GM21619 (cell line): ENCODE measurements around the gene ACAP2.
"Not testable (repeated sequence)": the region's sequence is repeated elsewhere in the genome, so short reads cannot be mapped to it uniquely, and the experiment has no call there.

Source experiments
- ATAC-seq: cut with Tn5 transposase; IDR thresholded peaks from one replicate; pipeline ENCODE4 v1.9.1; 2021; ENCODE audit not compliant: unreplicated experiment

ACAP2 gene

DNA sequence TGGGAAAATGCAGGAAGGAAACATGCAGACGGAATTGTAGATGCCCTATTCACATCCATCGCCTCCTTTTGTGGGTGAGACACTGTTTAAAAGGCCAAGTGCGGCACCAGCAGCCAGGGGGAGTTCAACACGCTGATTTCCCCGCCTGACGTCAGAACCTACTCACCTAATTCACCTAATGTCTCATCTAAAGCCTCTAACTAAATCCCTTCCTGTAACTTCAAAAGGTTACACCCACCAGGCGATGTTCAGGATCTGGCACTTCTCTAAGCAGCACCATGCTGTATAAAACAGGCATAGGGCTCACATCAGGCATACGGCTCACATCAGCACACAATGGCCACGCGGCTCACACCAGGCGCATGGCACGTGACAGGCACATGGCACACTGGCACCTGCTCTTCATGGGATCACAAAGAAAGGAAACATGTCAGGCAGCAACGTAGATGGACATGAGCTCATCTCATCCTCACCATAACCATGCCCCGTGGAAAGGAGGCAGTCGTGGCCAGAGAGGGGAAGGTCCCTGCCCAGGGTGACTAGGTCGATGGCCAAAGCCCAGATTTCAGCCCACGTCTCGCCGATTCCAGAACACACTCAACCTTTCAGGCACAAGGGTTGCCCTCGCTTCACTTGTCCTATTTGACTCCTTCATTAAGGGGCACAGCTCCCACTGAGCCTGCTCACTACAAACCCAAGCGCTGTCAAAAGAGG, 193.6 kb downstream of the ACAP2 start:
- no peak for ATAC-seq

DNA sequence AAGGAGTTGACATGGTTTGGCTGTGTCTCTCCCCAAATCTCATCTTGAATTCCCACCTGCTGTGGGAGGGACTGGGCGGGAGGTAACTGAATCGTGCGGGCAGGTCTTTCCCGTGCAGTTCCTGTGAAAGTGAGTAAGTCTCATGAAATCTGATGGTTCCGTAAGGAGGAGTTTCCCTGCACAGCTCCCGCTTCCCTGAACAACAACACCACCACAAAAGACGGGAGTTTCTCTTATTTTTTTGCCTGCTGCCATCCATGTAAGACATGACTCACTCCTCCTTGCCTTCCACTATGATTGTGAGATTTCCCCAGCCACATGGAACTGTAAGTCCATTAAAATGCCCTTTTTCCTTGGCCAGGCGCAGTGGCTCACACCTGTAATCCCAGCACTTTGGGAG, 194.5 kb downstream of the ACAP2 start:
- ATAC-seq, result no peak

DNA sequence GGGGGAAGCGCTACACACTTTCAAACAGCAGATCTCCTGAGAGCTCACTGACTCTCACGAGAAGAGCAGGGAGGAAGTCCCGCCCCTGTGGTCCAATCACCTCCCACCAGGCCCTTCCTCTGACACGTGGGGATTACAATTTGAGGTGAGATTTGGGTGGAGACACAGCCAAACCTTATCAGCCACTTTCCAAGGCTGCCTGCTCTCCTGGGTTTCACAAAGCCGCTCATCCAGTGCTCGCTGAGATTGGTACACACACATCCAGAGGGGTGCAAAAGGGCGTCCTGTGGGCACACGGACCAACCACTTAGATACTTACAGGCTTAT, 195.0 kb downstream of the ACAP2 start:
- no peak for ATAC-seq

DNA sequence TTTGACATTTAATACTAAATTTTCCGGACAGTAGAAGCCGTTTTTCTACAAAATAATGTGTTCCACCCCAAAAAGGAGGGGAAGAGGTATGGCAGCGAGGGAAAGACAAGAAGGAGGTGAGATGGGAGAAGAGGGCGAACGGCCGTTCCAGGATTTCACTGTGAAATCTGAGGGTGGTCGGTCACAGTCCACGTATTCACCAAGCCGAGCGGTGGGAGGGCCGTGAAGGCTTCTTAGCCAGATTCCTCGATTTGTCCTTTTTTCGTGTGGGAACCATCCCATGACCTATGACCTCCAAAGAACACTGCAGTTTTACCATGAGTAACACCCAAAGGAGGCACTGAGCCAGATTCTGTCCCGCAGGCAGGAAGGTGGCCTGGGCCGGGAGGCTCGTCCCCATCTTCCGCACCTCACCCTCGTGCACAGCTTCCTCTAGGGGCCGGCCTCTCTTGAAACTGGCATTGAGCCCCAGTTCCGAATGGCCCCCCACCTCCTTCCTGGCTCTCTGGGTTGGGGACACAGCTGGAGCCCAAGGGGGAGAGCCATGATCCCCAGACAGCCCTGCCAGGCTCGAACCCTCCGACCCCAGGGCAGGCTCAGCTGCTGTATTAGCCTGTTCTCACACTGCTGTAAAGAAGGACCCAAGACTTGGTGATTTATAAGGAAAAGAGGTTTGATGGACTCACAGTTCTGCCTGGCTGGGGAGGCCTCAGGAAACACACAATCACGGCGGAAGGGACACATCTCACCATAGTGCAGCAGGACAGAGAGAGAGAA, 195.5 kb downstream of the ACAP2 start:
- no peak for ATAC-seq

DNA sequence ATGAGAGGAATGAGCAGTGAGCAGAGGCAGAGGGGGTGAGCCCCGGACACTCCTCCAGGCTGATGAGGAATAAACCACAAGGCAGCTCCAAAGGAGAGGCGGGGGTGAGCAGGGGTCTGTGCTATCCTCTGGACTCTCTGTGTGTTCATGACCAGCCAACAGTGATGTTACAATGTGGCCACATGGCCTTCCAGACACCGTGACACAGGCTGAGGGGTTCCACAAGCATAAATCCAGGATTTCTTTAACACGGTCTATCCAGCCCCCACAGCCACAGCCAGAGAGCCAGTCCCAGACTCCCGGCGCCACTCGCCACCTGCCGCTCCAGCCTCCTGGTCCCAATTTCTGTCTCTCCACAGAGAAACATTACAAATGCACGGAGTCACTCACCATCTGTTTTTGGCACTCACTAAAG, 196.2 kb downstream of the ACAP2 start:
- ATAC-seq, result no peak

DNA sequence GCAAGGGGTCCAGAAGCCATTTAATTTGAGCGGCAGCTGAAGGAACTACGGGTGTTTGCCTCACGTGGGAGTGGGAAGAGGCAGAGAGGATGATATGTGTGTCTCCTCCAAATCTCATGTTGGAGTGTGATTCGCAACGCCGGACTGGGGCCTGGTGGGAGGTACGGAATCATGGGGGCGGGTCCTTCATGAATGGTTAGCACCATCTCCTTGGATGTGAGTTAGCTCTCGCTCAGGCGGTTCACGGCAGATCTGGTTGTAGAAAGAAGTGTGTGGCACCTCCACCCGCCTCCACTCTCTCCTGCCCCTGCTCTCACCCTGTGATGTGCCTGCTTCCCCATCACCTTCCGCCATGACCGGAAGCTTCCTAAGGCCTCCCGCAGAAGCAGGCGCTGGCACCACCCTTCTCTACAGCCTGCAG, 197.3 kb downstream of the ACAP2 start:
- ATAC-seq, result no peak

DNA sequence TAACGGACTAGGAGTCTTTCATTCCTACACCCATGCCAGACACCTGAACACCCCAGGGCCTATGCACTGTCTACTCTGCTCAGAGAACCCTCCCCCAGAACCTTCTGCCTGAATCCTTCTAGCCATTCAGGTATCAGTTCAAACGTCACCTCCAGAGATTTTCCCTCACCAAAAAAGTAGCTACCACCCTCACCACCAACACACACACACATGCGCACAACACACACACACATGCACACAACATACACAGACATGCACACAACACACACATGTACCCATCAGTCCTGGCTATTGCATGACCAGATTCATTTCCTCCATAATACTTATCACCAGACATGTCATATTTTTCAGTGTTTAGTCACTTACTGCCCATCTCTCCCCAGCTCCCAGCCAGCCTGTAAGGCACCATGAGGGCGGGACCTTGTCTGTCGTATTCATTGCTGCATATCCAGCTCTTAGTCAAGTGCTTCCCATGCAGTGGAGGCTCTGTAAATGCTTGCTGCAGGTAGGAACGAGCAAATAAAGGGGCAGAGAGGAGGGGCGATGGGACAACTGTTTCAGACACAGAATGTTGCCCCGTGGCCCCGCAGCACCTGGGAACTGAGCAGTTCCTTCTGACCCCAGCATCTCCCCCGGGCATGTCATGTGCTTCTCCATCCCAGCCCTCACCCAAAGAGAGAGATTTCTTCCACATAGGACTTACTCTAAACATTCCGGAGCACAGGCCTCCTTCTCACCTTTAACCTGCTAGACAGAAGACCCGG, 201.0 kb downstream of the ACAP2 start:
- no peak for ATAC-seq

DNA sequence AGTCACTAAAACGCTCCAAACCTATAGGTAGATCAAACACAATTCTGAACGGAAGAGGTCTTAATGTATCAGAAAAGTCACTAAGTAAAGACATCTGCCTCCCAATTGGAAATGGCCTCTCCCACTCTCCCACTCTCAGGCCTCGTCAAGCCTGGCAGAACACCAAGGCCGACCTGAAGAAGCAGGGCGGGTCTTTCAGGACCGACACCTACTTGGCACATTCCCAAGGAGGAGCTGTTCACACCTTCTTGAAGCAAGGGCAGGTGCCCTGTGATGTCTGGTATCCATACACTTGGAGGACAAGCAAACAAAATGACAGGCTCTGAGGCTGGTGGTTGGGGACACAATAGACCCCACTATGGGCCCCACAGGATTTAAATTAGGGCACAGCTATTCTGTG, 201.9 kb downstream of the ACAP2 start:
- ATAC-seq, result no peak

DNA sequence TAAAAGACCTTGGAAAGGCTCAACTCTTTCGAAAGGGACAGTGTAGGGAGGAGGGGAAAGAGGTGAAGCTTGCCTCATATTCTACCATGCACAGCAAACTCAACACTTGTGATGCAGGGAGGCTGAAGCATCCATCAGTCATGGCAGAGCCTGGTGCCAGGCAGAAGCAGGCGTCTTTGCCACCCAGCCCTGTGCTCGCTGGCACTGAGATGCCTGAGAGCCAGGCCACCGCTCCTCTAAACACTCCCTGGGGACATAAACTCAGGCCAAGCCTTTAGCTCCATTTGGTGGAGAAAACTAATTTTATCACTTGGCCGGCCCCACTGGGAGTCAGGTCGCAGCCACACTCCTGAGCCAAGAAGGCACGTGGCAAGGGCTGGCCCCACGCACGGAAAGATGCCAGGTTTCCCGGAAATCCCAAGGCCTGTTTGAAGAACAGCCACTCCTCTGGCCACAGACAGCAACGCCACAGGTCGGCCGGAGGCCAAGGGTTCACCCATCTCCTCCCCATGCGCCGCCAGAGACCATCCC, 202.6 kb downstream of the ACAP2 start:
- ATAC-seq, result no peak

DNA sequence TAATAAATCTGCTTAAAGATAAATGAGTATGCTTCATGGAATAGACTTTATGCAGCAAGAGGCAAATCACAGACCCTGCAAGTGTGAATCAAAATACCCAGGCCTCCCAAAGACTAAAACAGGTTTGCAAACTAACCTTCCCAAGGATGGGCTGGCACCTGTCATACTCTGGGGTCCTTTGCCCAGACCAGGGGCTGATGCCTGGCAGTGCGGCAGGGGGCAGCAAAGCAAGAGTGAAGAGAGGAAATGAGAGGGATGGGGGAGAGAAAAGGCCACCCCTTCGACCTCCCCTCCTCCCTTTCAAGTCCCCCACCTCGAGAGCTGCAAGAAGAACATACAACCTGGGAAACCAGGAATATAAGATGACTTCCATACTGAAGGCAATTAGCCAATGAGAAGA, 203.7 kb downstream of the ACAP2 start:
- no peak for ATAC-seq

DNA sequence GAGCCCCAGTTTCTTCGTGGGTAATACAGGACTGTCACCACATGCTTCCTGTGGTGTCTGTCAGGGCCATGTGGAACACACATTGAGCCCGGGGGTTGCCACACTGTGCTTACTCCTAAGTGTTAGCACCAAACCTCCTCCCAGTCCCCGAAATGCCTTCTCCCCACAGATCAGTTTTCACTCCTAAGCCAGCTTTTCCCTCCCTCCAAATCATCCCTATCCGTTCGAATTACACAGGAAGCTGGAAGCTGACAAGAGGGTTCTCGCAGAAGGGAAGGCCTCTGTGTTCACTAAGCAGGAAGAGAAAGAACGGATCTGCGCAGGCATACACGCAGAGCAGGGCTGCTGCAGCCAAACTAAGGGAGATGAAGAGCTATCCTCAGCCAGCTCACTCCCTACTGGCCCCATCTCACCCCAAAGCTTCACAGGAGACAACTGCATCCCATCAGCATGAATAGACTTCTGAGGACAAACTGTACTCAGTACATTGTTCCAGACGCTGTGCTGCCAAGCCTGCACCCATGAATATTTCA, 204.2 kb downstream of the ACAP2 start:
- ATAC-seq, result no peak

DNA sequence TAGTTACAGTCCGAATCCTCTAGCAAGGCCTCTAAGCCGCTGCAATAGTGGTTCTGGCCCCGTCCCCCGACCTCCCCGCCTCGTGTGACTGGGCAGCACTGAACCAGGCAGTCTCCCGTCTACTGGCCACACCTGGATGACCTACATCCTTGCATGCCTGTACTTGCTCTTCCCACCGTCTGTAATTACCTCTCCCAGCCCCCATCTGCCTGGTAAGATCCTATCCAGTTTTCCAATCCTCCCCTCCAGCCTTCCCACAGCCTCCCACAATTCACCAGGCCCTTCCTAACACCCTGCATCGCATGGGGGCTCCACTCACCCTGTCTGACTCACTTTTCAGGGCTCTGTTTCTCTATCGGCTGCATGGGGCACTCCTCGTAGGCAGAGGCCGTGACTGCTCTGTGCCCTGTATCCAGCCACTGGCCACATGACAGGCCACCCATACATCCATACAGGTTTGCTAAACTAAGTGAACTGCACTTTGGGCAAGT, 204.7 kb downstream of the ACAP2 start:
- ATAC-seq, result no peak

DNA sequence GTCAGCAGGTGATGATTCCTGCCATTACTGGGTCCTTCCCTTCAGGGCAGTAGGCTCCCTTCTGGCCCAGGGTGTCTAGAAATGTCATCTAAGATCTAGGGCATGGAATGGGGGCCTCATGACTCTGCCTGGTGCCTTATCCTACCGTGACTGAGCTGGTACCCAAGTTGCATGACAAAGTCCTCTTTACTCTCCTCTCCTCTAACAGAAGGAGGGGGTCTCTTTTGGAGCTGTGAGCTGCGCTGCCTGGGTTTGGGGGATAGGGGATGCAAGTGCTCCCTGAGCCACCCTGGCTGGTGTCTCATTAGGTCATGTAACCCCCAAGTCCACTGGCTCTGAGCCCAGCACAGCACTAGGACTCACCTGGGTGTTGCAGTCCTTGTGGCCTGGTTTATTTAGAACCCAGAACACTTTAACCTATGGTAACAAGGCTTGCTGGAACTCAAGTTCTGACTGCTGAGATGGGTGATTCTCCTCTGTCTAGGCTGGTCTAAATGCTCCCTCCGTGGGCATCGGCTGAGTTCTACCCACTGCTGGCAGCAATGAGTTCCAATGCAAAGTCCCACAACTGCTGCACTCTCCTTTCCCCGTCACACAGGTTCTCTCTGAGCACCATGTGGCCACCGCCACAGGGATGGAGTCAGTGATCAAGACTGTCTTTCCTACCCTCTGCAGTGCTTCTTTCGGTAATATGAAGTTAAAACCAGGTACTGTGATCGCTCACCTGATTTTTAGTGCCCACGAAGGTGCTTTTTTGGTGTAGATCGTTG, 205.8 kb downstream of the ACAP2 start:
- no peak for ATAC-seq

DNA sequence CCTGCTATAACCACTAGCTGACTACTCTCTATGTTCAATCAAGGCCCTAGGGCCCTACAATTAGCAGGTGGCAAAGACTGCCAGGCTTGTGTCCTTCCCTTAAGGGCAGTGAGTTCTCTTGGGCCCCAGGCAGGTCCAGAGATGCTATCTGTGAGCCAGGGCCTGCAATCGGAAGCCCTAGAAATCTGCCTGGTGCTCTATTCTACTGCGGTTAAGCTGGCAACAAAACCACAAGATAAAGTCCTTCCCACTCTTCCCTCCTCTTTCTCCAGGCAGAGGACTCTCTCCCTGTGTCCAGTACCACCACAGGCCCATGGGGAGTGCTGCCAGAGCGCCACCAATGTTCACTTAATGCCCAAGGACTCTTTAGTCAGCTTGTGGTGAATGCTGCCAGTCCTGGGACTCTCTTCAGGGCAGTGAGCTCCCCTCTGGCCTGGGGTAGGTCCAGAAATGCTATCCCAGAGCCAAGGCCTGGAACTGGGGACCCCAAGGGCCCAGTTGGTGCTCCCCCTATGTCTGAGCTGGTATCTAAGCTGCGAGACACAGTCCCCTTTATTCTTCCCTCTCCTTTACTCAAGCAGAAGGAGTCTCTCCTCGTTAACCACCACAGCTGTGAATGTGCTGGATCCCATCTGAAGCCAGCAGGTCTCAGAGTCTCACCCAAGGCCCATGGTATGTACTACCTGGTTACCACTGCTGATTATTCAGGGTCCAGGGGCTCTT, 206.6 kb downstream of the ACAP2 start:
- no peak for ATAC-seq

DNA sequence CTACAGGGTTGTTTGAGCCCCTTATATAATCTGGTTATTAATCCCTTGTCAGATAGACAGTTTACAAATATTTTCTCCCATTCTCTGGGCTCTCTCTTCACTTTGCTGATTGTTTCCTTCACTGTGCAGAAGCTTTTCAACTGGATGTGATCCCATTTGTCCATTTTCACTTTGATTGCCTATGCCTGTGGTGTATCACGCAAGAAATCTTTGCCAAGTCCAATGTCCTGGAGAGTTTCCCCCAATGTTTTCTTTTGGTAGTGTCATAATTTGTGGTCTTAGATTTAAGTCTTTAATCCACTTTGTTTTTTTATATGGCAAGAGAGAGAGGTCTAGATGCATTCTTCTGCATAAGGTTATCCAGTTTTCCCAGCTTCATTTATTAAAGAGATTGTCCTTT, 212.6 kb downstream of the ACAP2 start:
- ATAC-seq, result no peak

DNA sequence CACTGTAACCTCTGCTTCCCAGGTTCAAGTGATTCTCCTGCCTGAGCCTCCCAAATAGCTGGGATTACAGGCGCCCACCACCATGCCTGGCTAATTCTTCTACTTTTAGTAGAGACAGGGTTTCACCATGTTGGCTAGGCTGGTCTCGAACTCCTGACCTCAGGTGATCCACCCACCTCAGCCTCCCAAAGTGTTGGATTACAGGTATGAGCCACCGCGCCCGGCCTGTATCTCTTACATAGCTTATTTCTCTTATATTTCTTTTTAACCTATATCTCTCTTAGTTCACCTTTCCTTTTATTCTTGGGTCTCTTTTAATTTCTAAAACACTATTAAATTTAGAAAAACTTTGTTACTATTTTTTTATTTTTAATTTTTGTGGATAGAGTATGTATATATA, 213.9 kb downstream of the ACAP2 start:
- not testable (repeated sequence) for ATAC-seq

DNA sequence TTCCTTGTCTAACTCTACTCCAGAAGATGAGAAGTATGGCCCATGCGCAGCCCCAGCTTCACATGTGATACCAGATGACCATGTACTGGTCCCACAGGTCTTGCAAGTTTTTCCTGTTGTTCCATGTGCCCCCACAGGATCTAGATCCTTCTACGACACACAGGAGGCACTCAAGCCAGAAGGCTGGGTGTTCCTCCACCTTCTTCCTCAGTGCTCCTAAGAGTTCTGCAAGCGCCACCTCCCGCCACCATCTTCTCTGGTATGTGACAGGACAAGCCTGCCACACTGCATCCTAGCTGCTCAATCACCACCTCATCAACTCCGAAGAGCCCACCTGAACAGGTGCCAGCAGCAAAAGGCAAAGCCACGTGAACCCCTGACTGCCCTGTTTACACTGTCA, 214.9 kb downstream of the ACAP2 start:
- ATAC-seq, result no peak

DNA sequence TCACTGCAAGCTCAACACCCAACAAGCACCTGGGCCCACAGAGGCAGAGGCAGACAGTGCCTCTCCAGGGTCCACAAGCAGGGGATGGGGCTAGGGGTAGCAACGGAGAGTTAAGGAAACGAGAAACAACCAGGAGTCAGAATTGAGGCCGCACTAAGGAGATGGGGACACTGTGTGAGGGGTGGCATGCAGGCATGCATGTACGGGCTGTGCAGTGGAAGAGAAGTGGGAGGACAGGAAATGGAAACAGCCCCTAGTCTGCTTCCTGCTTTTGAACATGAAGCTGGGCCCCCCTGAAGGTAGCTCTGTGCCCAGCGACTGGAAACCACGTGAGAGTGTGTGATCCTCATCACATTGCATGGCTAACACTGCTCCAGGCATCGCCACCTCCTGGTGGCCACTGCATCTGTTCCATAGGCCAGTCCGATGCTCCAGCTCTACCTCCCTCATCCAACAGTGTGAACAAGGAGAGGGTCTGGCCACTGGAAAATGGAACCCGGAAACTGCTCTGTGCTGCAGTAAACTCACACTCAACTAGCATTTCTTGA, 215.8 kb downstream of the ACAP2 start:
- no peak for ATAC-seq

DNA sequence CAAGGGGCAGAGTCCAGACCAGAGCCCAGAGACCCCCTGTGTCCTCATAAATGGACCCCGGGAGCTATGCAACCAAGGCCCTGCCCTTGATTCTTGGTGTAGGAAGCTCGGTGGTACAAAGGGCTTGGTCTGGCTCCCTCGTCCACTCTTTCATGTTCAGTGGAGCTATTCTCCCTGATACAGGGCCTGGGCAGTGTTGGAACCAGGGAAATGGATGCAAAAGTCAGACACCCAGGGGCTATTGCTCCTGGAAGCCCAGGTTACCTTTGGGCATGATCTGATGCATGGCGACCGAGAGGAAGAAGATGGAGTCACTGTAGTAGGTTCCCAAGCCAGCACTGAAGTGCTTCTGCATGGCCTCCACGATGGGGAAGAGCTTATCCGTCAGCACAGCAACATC, 216.4 kb downstream of the ACAP2 start:
- no peak for ATAC-seq
